HFFc6 (cell line): Measurements from ENCODE around the gene MNAT1. TPM values are rescaled to one million over a fixed set of nuclear protein-coding genes. Genes with fewer than 3 reads are reported as not detected.
A peak's percentile ranks its signal among the peaks of the same experiment; 100 is the strongest.

Experiments used
- DNase-seq: peaks from one replicate; pipeline ENCODE4 v3.0.0-alpha.2; 2018
- H3K27ac Mint-ChIP-seq: 2 replicates; pipeline ENCODE4 v1.8.0; 2020; ENCODE audit warnings: mild to moderate bottlenecking, mixed read lengths
- H3K27me3 Mint-ChIP-seq: 2 replicates; pipeline ENCODE4 v1.8.0; 2021; ENCODE audit warnings: mild to moderate bottlenecking, moderate library complexity, mixed read lengths; ENCODE audit not compliant: insufficient read depth
- H3K36me3 Mint-ChIP-seq: 2 replicates; pipeline ENCODE4 v1.8.0; 2021; ENCODE audit warnings: low read depth, mixed read lengths
- H3K4me1 Mint-ChIP-seq: 2 replicates; pipeline ENCODE4 v1.8.0; 2020; ENCODE audit warnings: low read depth, mixed read lengths
- H3K4me3 Mint-ChIP-seq: 2 replicates; pipeline ENCODE4 v1.8.0; 2020; ENCODE audit warnings: mild to moderate bottlenecking, moderate library complexity, mixed read lengths
- H3K9me3 Mint-ChIP-seq: 2 replicates; pipeline ENCODE4 v1.8.0; 2020; ENCODE audit warnings: mild to moderate bottlenecking, mixed read lengths
- long read RNA-seq: library from polyadenylated mRNA; unstranded; transcript quantifications from one replicate; pipeline ENCODE4 v2.0.0, GENCODE V29; 2019
- total RNA-seq, 6 experiments: library from RNA; stranded (reverse); fragmentation: NEBNext Ultra II Directional; extraction: Animal tissue kit (Norgen Biotek cat#: 25700); gene quantifications; 2 replicates in 1 of 6; 3 replicates in 5 of 6; pipeline ENCODE4 v1.2.3, GENCODE V29; 2021
- TF ChIP-seq, protein P1 (sequence below): fragments of 200-600 bp; sonication (generic); IDR thresholded peaks from 2 replicates; pipeline ENCODE4 v1.5.0; 2021; ENCODE audit warnings: antibody characterized with exemption, mild to moderate bottlenecking

Gene MNAT1
- 10 to 100 TPM; 55.8 to 69.4 (median 58.7) TPM for total RNA-seq
- long read RNA-seq, transcript MNAT1-208 (4 exons, 1,097 nt), result minor isoform, 11 of 55 reads
- long read RNA-seq, transcript MNAT1-201 (8 exons, 2,635 nt), result major isoform, 18 of 55 reads
- long read RNA-seq, partial matches to known transcripts, result 16 of 55 reads
- long read RNA-seq, other reads (novel, unspliced or antisense), result 10 of 55 reads

GRCh38 chr14:60734465-60735242 is at the start of gene MNAT1:
Gene MNAT1 (plus strand): TSS chr14:60734761. CDS start chr14:60734863, 102 bp downstream.
- H3K27me3 Mint-ChIP-seq, result no peaks in the 10 kb centered on the region; the same call in 1 of the 2 replicates
- peak; percentile 77 for DNase-seq
- H3K27ac Mint-ChIP-seq, result peak within 1 kb of the TSS; percentile 95
- H3K36me3 Mint-ChIP-seq, result peaks cover 5% of the 10 kb centered on the region
- peak within 1 kb of the TSS; percentile 99 for H3K4me3 Mint-ChIP-seq
- TF ChIP-seq, protein P1, sequence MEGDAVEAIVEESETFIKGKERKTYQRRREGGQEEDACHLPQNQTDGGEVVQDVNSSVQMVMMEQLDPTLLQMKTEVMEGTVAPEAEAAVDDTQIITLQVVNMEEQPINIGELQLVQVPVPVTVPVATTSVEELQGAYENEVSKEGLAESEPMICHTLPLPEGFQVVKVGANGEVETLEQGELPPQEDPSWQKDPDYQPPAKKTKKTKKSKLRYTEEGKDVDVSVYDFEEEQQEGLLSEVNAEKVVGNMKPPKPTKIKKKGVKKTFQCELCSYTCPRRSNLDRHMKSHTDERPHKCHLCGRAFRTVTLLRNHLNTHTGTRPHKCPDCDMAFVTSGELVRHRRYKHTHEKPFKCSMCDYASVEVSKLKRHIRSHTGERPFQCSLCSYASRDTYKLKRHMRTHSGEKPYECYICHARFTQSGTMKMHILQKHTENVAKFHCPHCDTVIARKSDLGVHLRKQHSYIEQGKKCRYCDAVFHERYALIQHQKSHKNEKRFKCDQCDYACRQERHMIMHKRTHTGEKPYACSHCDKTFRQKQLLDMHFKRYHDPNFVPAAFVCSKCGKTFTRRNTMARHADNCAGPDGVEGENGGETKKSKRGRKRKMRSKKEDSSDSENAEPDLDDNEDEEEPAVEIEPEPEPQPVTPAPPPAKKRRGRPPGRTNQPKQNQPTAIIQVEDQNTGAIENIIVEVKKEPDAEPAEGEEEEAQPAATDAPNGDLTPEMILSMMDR, result no peak
- H3K9me3 Mint-ChIP-seq, result peaks cover 4% of the 10 kb centered on the region; the same call in 1 of the 2 replicates
- H3K4me1 Mint-ChIP-seq, result peaks cover 28% of the 10 kb centered on the region

DNA sequence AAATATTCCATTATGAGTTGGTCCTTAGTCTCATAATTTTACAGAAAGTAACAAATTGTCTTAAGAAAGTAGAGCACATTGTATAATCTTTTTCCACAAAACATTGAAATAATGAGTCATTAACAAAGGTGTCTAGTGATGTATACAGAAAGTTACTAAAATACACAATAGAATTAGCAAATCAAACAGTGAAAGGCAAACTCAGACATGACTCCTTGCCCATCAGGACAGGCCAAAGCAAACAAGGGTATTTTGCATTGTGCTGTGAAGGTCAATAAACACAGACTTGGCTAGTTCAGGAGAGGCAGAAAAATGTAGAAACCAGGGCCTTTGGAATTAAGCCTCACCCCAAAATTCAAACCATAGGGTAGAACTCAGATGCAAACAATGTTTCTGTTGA is 47.7 kb upstream of the MNAT1 start:
- Mint-ChIP-seq H3K27me3 (no peaks in the 10 kb centered on the region; the same call in 1 of the 2 replicates), H3K4me1 (no peaks in the 10 kb centered on the region)

GRCh38 chr14:60691383-60692113 is 43.0 kb upstream of the MNAT1 start:
- Mint-ChIP-seq H3K9me3 (no peaks in the 10 kb centered on the region), H3K4me3 (no peak overlapping the region), H3K27me3 (no peaks in the 10 kb centered on the region; the same call in 1 of the 2 replicates), H3K27ac (no peak overlapping the region), H3K4me1 (no peaks in the 10 kb centered on the region), H3K36me3 (no peaks in the 10 kb centered on the region)
- no peak for DNase-seq
- TF ChIP-seq, protein P1, result no peak

More for the DNA sequence above, 47.7 kb upstream of the MNAT1 start:
- Mint-ChIP-seq H3K36me3 (no peaks in the 10 kb centered on the region; the same call in 1 of the 2 replicates), H3K4me3 (no peak overlapping the region), H3K9me3 (0 out of 2 replicates have a peak, but pooled peaks cover 3% of the 10 kb centered on the region), H3K27ac (no peak overlapping the region)
- TF ChIP-seq, protein P1, result no peak
- DNase-seq, result no peak

- no peaks in the 10 kb centered on the region for H3K4me1 Mint-ChIP-seq
- H3K9me3 Mint-ChIP-seq, result peaks cover 3% of the 10 kb centered on the region; the same call in 1 of the 2 replicates
- H3K36me3 Mint-ChIP-seq, result peaks cover 4% of the 10 kb centered on the region; the same call in 1 of the 2 replicates
- no peaks in the 10 kb centered on the region; the same call in 1 of the 2 replicates for H3K27me3 Mint-ChIP-seq
- no peak for DNase-seq
- no peak overlapping the region for H3K4me3 Mint-ChIP-seq
- no peak overlapping the region for H3K27ac Mint-ChIP-seq
- TF ChIP-seq, protein P1, result no peak
These were observed 39.2 kb upstream of the MNAT1 start for GRCh38 chr14:60695327-60695726.

- H3K9me3 Mint-ChIP-seq, result peaks cover 13% of the 10 kb centered on the region; the same call in 1 of the 2 replicates
- H3K4me1 Mint-ChIP-seq, result no peaks in the 10 kb centered on the region
- H3K27me3 Mint-ChIP-seq, result no peaks in the 10 kb centered on the region
- H3K27ac Mint-ChIP-seq, result no peak overlapping the region
- H3K4me3 Mint-ChIP-seq, result no peak overlapping the region
- TF ChIP-seq, protein P1, result no peak
- no peak for DNase-seq
- H3K36me3 Mint-ChIP-seq, result peaks cover 4% of the 10 kb centered on the region
These were observed 34.0 kb upstream of the MNAT1 start for GRCh38 chr14:60700598-60700997.
